Brain microvascular endothelial cell (primary cell): ENCODE data around the gene CCDC141.

Source experiments
- DNase-seq: peaks from one replicate; pipeline ENCODE4 v3.0.0-alpha.2; 2020
- H3K27ac ChIP-seq: fragments of 250-450 bp; sonication (Bioruptor Pico); 2 replicates; pipeline ENCODE4 v1.5.1; 2020; ENCODE audit warnings: mild to moderate bottlenecking, moderate library complexity
- H3K27me3 ChIP-seq: fragments of 250-450 bp; sonication (Bioruptor Pico); replicated peaks from 2 replicates; pipeline ENCODE4 v1.5.1; 2020; ENCODE audit warnings: mild to moderate bottlenecking
- H3K36me3 ChIP-seq: fragments of 250-450 bp; sonication (Bioruptor Pico); replicated peaks from 2 replicates; pipeline ENCODE4 v1.5.1; 2020; ENCODE audit warnings: mild to moderate bottlenecking
- H3K4me3 ChIP-seq: 2 replicates; pipeline ENCODE4 v1.5.1; 2011; ENCODE audit warnings: low read depth, mild to moderate bottlenecking, control low read depth, low read length, moderate library complexity
- CTCF ChIP-seq: IDR thresholded peaks from 2 replicates; pipeline ENCODE4 v1.5.1; 2011; ENCODE audit warnings: low read depth, mild to moderate bottlenecking, moderate library complexity, low read length, control low read depth, inconsistent platforms; ENCODE audit errors: missing control alignments
- in situ Hi-C: cut with HindIII; loops from 2 replicates; pipeline ENCODE4 v1.10.0; 2017; ENCODE audit warnings: low sequenced_read_pairs, low pct_ligation_motif_present

CCDC141 gene

GRCh38 chr2:178804791-178805190 is 245.1 kb downstream of the CCDC141 start:
- in situ Hi-C loops = loop anchor here (25.0 kb wide), 1 partner anchor 108 kb away; no protein-coding TSS in a partner anchor
- Histone ChIP-seq H3K36me3 (no peaks in the 10 kb centered on the region), H3K27me3 (no peaks in the 10 kb centered on the region), H3K4me3 (no peak overlapping the region), H3K27ac (no peak overlapping the region)
- peak; percentile 47 for TF ChIP-seq CTCF
- DNase-seq = peak; percentile 5

GRCh38 chr2:178800510-178800909 is 249.4 kb downstream of the CCDC141 start:
- Histone ChIP-seq H3K36me3 (no peaks in the 10 kb centered on the region), H3K27me3 (no peaks in the 10 kb centered on the region), H3K4me3 (no peak overlapping the region), H3K27ac (no peak overlapping the region)
- no peak for TF ChIP-seq CTCF
- in situ Hi-C loops = loop anchor here (25.0 kb wide), 1 partner anchor 112 kb away; no protein-coding TSS in a partner anchor
- DNase-seq = no peak

GRCh38 chr2:178799305-178799704 is 250.6 kb downstream of the CCDC141 start:
- Histone ChIP-seq H3K4me3 (no peak overlapping the region), H3K27ac (no peak overlapping the region), H3K27me3 (no peaks in the 10 kb centered on the region), H3K36me3 (no peaks in the 10 kb centered on the region)
- in situ Hi-C loops = no loop called here
- DNase-seq = no peak
- no peak for TF ChIP-seq CTCF

GRCh38 chr2:178796079-178796677 is 253.8 kb downstream of the CCDC141 start:
- H3K4me3 ChIP-seq = no peak overlapping the region
- H3K36me3 ChIP-seq = no peaks in the 10 kb centered on the region
- no peak for DNase-seq
- H3K27ac ChIP-seq = no peak overlapping the region
- no peaks in the 10 kb centered on the region for H3K27me3 ChIP-seq
- in situ Hi-C loops = no loop called here
- peak; percentile 34 for TF ChIP-seq CTCF

- Histone ChIP-seq H3K27ac (no peak overlapping the region), H3K36me3 (no peaks in the 10 kb centered on the region), H3K27me3 (no peaks in the 10 kb centered on the region), H3K4me3 (no peak overlapping the region)
- DNase-seq = no peak
- no peak for TF ChIP-seq CTCF
- in situ Hi-C loops = no loop called here
Observed at GRCh38 chr2:178787934-178788333, 262.0 kb downstream of the CCDC141 start.

DNA sequence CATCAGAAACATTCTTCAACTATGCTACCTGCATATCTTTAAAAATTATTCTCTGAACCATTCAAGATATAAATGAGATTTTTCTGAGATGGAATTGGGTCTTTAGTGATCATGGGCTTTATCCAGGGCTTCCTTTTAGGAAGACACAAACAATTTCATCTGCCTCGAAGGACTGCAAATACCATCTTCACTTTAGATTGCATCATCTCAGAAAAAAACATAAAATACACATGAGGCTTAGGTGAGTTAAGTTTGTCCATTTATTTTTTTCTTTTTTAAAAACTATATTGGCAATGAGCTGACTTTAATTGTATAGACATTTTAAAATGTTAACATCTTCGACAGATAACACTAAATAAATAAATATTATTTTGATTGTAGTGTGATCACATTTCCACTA is 262.8 kb downstream of the CCDC141 start:
- Histone ChIP-seq H3K36me3 (no peaks in the 10 kb centered on the region), H3K27me3 (no peaks in the 10 kb centered on the region), H3K4me3 (no peak overlapping the region), H3K27ac (no peak overlapping the region)
- DNase-seq = no peak
- TF ChIP-seq CTCF = no peak
- in situ Hi-C loops = no loop called here
